ENCODE results near the gene PABPN1L. TPM values are rescaled to one million over a fixed set of nuclear protein-coding genes. Genes with fewer than 3 reads are reported as not detected.

The PABPN1L gene
- total and polyA plus RNA-seq, 9 of the 15 experiments (the other 6 are each of a cell fraction or from before 2014, with no cell fraction given): 0.11 to 0.32 TPM; not detected in 7

GRCh38 chr16:88839026-88839529 is 27.4 kb downstream of the PABPN1L start (continued):
- no peak for TF ChIP-seq CEBPZ (IDR thresholded peaks at IDR 0.05; ENCODE audit: borderline replicate concordance, low read depth, low read length)

- H3K79me2 ChIP-seq (ENCODE audit: control insufficient read depth, insufficient read depth, low read length): no peaks in the 10 kb centered on the region
- FAIRE-seq: no peak
- in situ Hi-C loops (cut with MboI): no loop called here
Observed at GRCh38 chr16:88838566-88838965, 27.9 kb downstream of the PABPN1L start.

More at GRCh38 chr16:88838566-88838965, 27.9 kb downstream of the PABPN1L start:
- WGBS (ENCODE audit: insufficient coverage, low coverage, missing lambda C conversion rate): 86% methylated on average over 19 of the region's 19 CpGs
- no TSS peak for BruUV-seq (replicated peaks)
- no peak overlapping the region for H2AFZ ChIP-seq (ENCODE audit: low read depth, low read length)
- no peak for DNase-seq (ENCODE audit: extremely low read depth in 1 of 4, low spot score in 3 of 4)
- H4K20me1 ChIP-seq (replicated peaks; ENCODE audit: control insufficient read depth, insufficient read depth, low read length): no peaks in the 10 kb centered on the region
- CTCF ChIA-PET (ENCODE audit: low intra/inter-chr PET ratio): no interaction called here
- peaks cover 0 to 52% of the 10 kb centered on the region in 2 experiments; a peak in 2 of 5 replicates for H3K4me1 ChIP-seq (replicated peaks in 1 of 2; ENCODE audit: control insufficient read depth in 2 of 2, insufficient read depth in 2 of 2, low read length in 2 of 2)
- POLR2A ChIA-PET: no interaction called here
- no peaks in the 10 kb centered on the region; the same call in 2 of the 3 replicates for H3K36me3 ChIP-seq (ENCODE audit: control insufficient read depth, insufficient read depth, low read length)
- no peak overlapping the region for H3K4me3 ChIP-seq
- H3K4me2 ChIP-seq (ENCODE audit: insufficient read depth, low read length): no peak overlapping the region
- TF ChIP-seq HNRNPLL (IDR thresholded peaks at IDR 0.05; ENCODE audit: low read depth, low read length, poor library complexity, severe bottlenecking) (no peak), ZMIZ1 (IDR thresholded peaks at IDR 0.05; ENCODE audit: low read depth in 2 of 2, low read length in 2 of 2) (no peak), DMBX1 (CRISPR knock-in tag; IDR thresholded peaks at IDR 0.05; ENCODE audit: borderline replicate concordance) (no peak)
- no peak overlapping the region for H3K27ac ChIP-seq (ENCODE audit: extremely low read depth, low read depth, low read length)
- H3K27me3 ChIP-seq (ENCODE audit: control insufficient read depth in 2 of 2, insufficient read depth in 2 of 2, low read length in 2 of 2): no peaks in the 10 kb centered on the region
- intact Hi-C loops (cut with micrococcal nuclease): no loop called here
- H3K9ac ChIP-seq (ENCODE audit: insufficient read depth in 1 of 2, low read depth in 2 of 2, low read length in 2 of 2): no peak overlapping the region
- H3K9me1 ChIP-seq (ENCODE audit: control insufficient read depth, insufficient read depth, low read length): no peaks in the 10 kb centered on the region
- H3K9me3 ChIP-seq (replicated peaks; ENCODE audit: control insufficient read depth, insufficient read depth, low read depth, low read length): no peaks in the 10 kb centered on the region
- ATAC-seq: no peak

Measured in K562 (cell line).